ENCODE data around the gene PPP1R13B. TPM values are rescaled to one million over a fixed set of nuclear protein-coding genes. Genes with fewer than 3 reads are reported as not detected.
A peak's percentile ranks its signal among the peaks of the same experiment; 100 is the strongest.

Gene PPP1R13B
- total and polyA plus RNA-seq, 4 donors: 2.3 to 44.0 (median 15.8) TPM

GRCh38 chr14:103708750-103709187 is 138.6 kb downstream of the PPP1R13B start:
- Histone ChIP-seq H3K9me3 (ENCODE audit: control insufficient read depth, low read length) (no peaks in the 10 kb centered on the region), H3K36me3 (ENCODE audit: control insufficient read depth in 1 of 2, insufficient read depth in 2 of 2, low read length in 1 of 2) (no peaks in the 10 kb centered on the region), H3K27me3 (ENCODE audit: control insufficient read depth in 1 of 2, insufficient read depth in 2 of 2, low read length in 1 of 2) (no peaks in the 10 kb centered on the region), H3K4me1 (ENCODE audit: control insufficient read depth in 1 of 2, insufficient read depth in 2 of 2, low read length in 2 of 2) (no peaks in the 10 kb centered on the region), H3K27ac (ENCODE audit: low read depth in 1 of 2, low read length in 2 of 2) (no peak overlapping the region), H3K4me3 (ENCODE audit: low read length in 2 of 2) (no peak overlapping the region)
- peak; percentile 51 to 78 for DNase-seq
- no peak for ATAC-seq (ENCODE audit: low FRiP score)
- intact Hi-C loops (cut with DNase I): no loop called here
- WGBS, 2 donors: 15 to 20% methylated on average over 18 of the region's 18 CpGs

GRCh38 chr14:103707329-103708263 is 139.8 kb downstream of the PPP1R13B start:
- no peaks in the 10 kb centered on the region for H3K27me3 ChIP-seq (ENCODE audit: control insufficient read depth in 1 of 2, insufficient read depth in 2 of 2, low read length in 1 of 2)
- ATAC-seq (ENCODE audit: low FRiP score) (no peak), DNase-seq (peak; percentile 38 to 64)
- no peaks in the 10 kb centered on the region for H3K36me3 ChIP-seq (ENCODE audit: control insufficient read depth in 1 of 2, insufficient read depth in 2 of 2, low read length in 1 of 2)
- intact Hi-C loops (cut with DNase I): no loop called here
- no peak overlapping the region for H3K4me3 ChIP-seq (ENCODE audit: low read length in 2 of 2)
- H3K4me1 ChIP-seq (ENCODE audit: control insufficient read depth in 1 of 2, insufficient read depth in 2 of 2, low read length in 2 of 2): no peaks in the 10 kb centered on the region
- WGBS, 2 donors: 80% methylated on average over 29 of the region's 29 CpGs
- no peaks in the 10 kb centered on the region for H3K9me3 ChIP-seq (ENCODE audit: control insufficient read depth, low read length)
- H3K27ac ChIP-seq (ENCODE audit: low read depth in 1 of 2, low read length in 2 of 2): no peak overlapping the region

DNA sequence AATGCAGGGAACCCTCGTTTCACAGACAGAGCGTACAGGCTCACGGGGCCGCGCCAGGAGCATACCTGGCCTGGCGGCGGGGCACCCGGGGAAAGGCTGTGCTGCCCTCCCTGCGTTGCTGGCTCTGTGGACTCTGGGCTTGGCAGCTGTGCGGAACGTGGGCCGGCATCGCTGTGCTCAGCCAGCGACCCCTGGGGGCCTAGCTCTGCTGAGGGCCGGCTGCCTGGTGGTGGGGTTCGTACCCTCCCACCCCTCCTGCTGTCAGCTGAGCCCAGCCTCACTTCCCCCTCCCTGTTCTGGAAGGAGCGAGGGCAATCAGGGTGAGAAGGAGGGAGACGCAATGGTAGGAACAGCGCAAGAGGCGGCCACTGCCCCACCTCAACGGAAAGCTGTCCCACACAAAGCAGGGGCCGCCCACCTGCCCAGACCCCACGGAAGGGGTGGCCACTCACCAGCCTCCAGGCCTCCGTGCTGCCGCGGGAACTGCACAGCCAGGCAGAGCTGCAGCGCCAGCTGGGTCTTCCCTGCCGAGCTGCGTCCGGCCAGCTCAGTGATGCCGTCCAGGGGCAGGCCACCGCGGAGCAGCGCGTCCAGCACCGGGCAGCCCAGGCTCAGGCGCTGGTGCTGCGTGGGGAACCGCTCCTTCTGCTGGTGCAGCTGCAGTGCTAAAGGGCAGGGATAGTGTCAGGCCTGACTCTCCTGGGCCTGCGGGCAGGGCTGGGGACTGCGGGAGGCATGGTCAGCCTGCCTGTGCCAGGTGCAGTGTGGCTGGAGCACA is 140.6 kb downstream of the PPP1R13B start:
- peaks cover 0 to 3% of the 10 kb centered on the region in 2 donors for H3K36me3 ChIP-seq (ENCODE audit: control insufficient read depth in 1 of 2, insufficient read depth in 2 of 2, low read length in 1 of 2)
- ATAC-seq (ENCODE audit: low FRiP score): no peak
- H3K27ac ChIP-seq (ENCODE audit: low read depth in 1 of 2, low read length in 2 of 2): no peak overlapping the region

DNA sequence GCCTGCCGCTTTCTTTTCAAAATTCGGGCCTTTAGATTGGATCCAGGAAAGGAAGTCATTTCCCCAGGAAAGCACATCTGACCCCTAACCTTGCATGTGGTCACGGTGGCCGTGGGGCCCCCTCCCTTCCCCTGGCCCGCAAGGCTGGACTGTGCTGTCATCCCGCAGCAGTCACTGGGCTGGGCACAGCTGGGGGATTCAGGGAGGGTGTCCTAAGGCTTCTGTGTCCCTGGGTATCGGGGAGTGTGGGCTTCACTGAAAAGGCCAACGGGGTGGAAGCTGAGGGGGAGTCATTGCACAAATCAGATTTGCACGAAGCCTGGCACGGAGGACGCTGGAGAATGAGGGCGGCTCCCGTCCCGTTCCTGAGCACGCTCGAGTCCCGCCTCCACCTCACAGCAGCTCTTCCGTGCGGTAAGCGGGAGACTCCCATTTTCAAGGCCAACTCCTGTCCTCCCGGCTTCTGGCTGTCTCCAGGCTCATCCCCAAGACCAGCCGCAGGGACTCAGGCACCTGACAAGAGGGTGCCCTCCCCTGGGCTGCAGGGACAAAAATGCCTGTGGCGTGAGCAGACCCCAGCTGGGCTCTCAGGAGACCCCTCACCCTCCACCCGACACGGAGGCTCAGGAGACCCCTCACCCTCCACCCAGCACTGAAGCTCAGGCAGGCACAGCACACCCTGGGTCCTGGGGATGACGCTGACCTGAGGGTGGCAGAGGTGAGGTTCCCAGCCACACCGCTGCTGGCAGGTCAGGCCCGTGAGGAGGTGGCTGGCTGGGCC is 141.7 kb downstream of the PPP1R13B start:
- ATAC-seq (ENCODE audit: low FRiP score) (peak; percentile 11), DNase-seq (peak in 1 of 2 donors; percentile 44)
- 81 to 84% methylated on average over 27 to 28 of the region's 28 CpGs for WGBS, 2 donors
- peaks cover 0 to 3% of the 10 kb centered on the region in 2 donors for H3K36me3 ChIP-seq (ENCODE audit: control insufficient read depth in 1 of 2, insufficient read depth in 2 of 2, low read length in 1 of 2)
- intact Hi-C loops (cut with DNase I): no loop called here
- H3K27ac ChIP-seq (ENCODE audit: low read depth in 1 of 2, low read length in 2 of 2): no peak overlapping the region
- H3K9me3 ChIP-seq (ENCODE audit: control insufficient read depth, low read length): no peaks in the 10 kb centered on the region
- H3K27me3 ChIP-seq (ENCODE audit: control insufficient read depth in 1 of 2, insufficient read depth in 2 of 2, low read length in 1 of 2): no peaks in the 10 kb centered on the region
- H3K4me3 ChIP-seq (ENCODE audit: low read length in 2 of 2): no peak overlapping the region
- H3K4me1 ChIP-seq (ENCODE audit: control insufficient read depth in 1 of 2, insufficient read depth in 2 of 2, low read length in 2 of 2): no peaks in the 10 kb centered on the region

More for the DNA sequence above, 140.6 kb downstream of the PPP1R13B start:
- WGBS, 2 donors: 86 to 88% methylated on average over 41 of the region's 41 CpGs
- no peaks in the 10 kb centered on the region for H3K4me1 ChIP-seq (ENCODE audit: control insufficient read depth in 1 of 2, insufficient read depth in 2 of 2, low read length in 2 of 2)
- intact Hi-C loops (cut with DNase I): no loop called here
- no peaks in the 10 kb centered on the region for H3K9me3 ChIP-seq (ENCODE audit: control insufficient read depth, low read length)
- peak; percentile 46 to 71 for DNase-seq
- H3K4me3 ChIP-seq (ENCODE audit: low read length in 2 of 2): no peak overlapping the region
- no peaks in the 10 kb centered on the region for H3K27me3 ChIP-seq (ENCODE audit: control insufficient read depth in 1 of 2, insufficient read depth in 2 of 2, low read length in 1 of 2)

- peak in 1 of 2 donors; percentile 48 for DNase-seq
- H3K36me3 ChIP-seq (ENCODE audit: control insufficient read depth in 1 of 2, insufficient read depth in 2 of 2, low read length in 1 of 2): peaks cover 0 to 3% of the 10 kb centered on the region in 2 donors
These were observed 142.3 kb downstream of the PPP1R13B start for GRCh38 chr14:103705118-103705503.

GRCh38 chr14:103704708-103705107 is 142.7 kb downstream of the PPP1R13B start:
- ATAC-seq (ENCODE audit: low FRiP score) (no peak), DNase-seq (no peak)
- no peak overlapping the region for H3K4me3 ChIP-seq (ENCODE audit: low read length in 2 of 2)
- no peaks in the 10 kb centered on the region for H3K4me1 ChIP-seq (ENCODE audit: control insufficient read depth in 1 of 2, insufficient read depth in 2 of 2, low read length in 2 of 2)
- H3K27me3 ChIP-seq (ENCODE audit: control insufficient read depth in 1 of 2, insufficient read depth in 2 of 2, low read length in 1 of 2): no peaks in the 10 kb centered on the region
- no peak overlapping the region for H3K27ac ChIP-seq (ENCODE audit: low read depth in 1 of 2, low read length in 2 of 2)
- WGBS, 2 donors: 86 to 88% methylated on average over 13 of the region's 13 CpGs
- H3K9me3 ChIP-seq (ENCODE audit: control insufficient read depth, low read length): no peaks in the 10 kb centered on the region
- H3K36me3 ChIP-seq (ENCODE audit: control insufficient read depth in 1 of 2, insufficient read depth in 2 of 2, low read length in 1 of 2): peaks cover 0 to 3% of the 10 kb centered on the region in 2 donors
- intact Hi-C loops (cut with DNase I): no loop called here

More at GRCh38 chr14:103705118-103705503, 142.3 kb downstream of the PPP1R13B start:
- intact Hi-C loops (cut with DNase I): no loop called here
- H3K9me3 ChIP-seq (ENCODE audit: control insufficient read depth, low read length): no peaks in the 10 kb centered on the region
- H3K4me3 ChIP-seq (ENCODE audit: low read length in 2 of 2): no peak overlapping the region
- H3K27me3 ChIP-seq (ENCODE audit: control insufficient read depth in 1 of 2, insufficient read depth in 2 of 2, low read length in 1 of 2): no peaks in the 10 kb centered on the region
- H3K4me1 ChIP-seq (ENCODE audit: control insufficient read depth in 1 of 2, insufficient read depth in 2 of 2, low read length in 2 of 2): no peaks in the 10 kb centered on the region
- 84 to 86% methylated on average over 15 of the region's 15 CpGs for WGBS, 2 donors
- peak; percentile 51 for ATAC-seq (ENCODE audit: low FRiP score)
- no peak overlapping the region for H3K27ac ChIP-seq (ENCODE audit: low read depth in 1 of 2, low read length in 2 of 2)

DNA sequence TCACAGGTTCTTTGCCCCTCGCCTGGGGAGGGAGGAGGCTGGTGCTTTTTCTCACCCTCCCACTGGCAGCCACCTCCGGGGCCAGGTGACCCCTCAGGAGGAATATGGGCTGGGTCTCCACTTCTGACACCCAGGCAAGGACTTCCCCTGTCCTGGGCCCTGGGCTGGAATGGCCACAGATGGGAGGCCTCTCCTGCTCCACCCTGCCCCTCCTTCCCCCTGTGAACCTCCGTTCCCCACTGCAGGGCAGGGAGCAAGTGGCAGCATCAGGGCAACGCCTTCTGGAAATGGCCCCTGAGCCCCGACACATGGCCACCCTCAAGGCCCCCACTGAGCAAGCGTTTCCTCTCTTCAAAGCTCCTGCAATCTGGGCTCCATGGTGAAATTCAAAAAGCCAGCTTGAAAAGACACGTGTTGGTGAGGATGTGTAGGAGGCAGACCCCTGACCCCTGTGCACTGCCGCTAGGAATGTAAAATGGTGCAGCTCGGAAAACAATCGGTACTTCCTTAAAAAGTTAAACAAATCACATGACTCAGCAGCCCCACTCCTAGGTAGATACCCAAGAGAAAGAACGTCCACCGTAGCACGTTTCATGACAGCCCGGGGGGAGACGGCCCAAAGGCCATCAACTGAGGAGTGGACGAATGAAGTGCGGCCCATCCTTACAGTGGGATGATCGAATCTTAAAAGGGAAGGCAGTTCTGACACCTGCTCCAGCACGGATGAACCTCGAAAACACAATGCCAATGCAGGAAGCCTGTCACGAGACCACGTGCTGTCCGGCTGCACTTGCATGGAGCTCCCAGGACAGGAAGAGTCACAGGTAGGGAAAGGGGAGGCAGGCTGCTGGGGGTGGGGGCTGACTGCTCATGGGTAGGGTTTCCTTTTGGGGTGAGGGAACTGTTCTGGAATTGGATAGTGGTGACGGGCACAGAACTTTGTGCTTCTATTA is 143.7 kb downstream of the PPP1R13B start:
- Histone ChIP-seq H3K4me1 (ENCODE audit: control insufficient read depth in 1 of 2, insufficient read depth in 2 of 2, low read length in 2 of 2) (no peaks in the 10 kb centered on the region), H3K27me3 (ENCODE audit: control insufficient read depth in 1 of 2, insufficient read depth in 2 of 2, low read length in 1 of 2) (no peaks in the 10 kb centered on the region), H3K36me3 (ENCODE audit: control insufficient read depth in 1 of 2, insufficient read depth in 2 of 2, low read length in 1 of 2) (peaks cover 0 to 3% of the 10 kb centered on the region in 2 donors), H3K4me3 (ENCODE audit: low read length in 2 of 2) (no peak overlapping the region), H3K27ac (ENCODE audit: low read depth in 1 of 2, low read length in 2 of 2) (no peak overlapping the region), H3K9me3 (ENCODE audit: control insufficient read depth, low read length) (no peaks in the 10 kb centered on the region)
- peak in 1 of 2 donors; percentile 34 for DNase-seq
- 76 to 82% methylated on average over 24 of the region's 24 CpGs for WGBS, 2 donors
- ATAC-seq (ENCODE audit: low FRiP score): no peak
- intact Hi-C loops (cut with DNase I): no loop called here
